Choroid plexus epithelial cell (primary cell): Measurements from ENCODE around the gene ZFYVE26.
"Not testable (repeated sequence)": the region's sequence is repeated elsewhere in the genome, so short reads cannot be mapped to it uniquely, and the experiment has no call there.

ENCODE experiments used
- DNase-seq: peaks from one replicate; pipeline ENCODE4 v3.0.0-alpha.2; 2010; ENCODE audit warnings: low read depth
- H3K4me3 ChIP-seq: 2 replicates; pipeline ENCODE4 v1.5.1; 2011; ENCODE audit warnings: low read depth, mild to moderate bottlenecking, control low read depth, low read length, moderate library complexity
- TF ChIP-seq, protein P1 (sequence below): conservative IDR thresholded peaks from 2 replicates; pipeline ENCODE4 v1.5.1; 2011; ENCODE audit warnings: low read depth, mild to moderate bottlenecking, control low read depth, inconsistent platforms, low read length, moderate library complexity

The ZFYVE26 gene

DNA sequence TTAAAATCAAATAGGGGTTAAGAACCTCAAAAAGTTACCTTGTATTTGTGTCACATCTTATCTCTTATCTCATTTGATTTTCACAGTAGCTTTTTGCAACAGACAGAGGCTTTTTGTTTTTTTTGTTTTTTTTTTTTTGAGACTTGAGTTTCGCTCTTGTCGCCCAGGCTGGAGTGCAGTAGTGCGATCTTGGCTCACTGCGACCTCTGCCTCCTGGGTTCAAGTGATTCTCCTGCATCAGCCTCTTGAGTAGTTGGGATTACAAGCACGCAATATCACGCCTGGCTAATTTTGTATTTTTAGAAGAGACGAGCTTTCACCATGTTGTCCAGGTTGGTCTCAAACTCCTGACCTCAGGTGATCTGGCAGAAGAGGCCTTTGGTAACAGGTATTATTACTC, 89.0 kb downstream of the ZFYVE26 start:
- TF ChIP-seq, protein P1, sequence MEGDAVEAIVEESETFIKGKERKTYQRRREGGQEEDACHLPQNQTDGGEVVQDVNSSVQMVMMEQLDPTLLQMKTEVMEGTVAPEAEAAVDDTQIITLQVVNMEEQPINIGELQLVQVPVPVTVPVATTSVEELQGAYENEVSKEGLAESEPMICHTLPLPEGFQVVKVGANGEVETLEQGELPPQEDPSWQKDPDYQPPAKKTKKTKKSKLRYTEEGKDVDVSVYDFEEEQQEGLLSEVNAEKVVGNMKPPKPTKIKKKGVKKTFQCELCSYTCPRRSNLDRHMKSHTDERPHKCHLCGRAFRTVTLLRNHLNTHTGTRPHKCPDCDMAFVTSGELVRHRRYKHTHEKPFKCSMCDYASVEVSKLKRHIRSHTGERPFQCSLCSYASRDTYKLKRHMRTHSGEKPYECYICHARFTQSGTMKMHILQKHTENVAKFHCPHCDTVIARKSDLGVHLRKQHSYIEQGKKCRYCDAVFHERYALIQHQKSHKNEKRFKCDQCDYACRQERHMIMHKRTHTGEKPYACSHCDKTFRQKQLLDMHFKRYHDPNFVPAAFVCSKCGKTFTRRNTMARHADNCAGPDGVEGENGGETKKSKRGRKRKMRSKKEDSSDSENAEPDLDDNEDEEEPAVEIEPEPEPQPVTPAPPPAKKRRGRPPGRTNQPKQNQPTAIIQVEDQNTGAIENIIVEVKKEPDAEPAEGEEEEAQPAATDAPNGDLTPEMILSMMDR: no peak
- H3K4me3 ChIP-seq: no peak overlapping the region
- DNase-seq: no peak

DNA sequence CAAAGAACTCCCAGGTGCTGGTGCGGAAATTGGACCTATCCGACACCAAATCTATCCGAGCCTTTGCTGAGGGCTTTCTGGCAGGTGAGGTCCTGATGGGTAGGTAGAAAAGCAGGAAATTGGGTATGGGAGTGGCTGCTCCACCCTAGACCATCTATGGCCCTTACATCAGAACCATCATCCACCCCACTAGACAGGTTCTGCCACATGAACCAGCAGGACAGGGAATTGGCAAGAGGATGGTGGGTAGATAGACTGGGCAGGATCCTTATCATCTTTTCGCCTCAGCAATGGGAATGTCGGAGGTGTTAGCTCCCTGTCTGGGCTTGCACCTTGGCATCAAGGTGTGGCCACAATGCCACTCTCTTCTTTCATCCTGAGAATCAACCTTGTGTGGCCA, 91.2 kb downstream of the ZFYVE26 start:
- no peak overlapping the region for H3K4me3 ChIP-seq
- no peak for DNase-seq
- TF ChIP-seq, protein P1: no peak

DNA sequence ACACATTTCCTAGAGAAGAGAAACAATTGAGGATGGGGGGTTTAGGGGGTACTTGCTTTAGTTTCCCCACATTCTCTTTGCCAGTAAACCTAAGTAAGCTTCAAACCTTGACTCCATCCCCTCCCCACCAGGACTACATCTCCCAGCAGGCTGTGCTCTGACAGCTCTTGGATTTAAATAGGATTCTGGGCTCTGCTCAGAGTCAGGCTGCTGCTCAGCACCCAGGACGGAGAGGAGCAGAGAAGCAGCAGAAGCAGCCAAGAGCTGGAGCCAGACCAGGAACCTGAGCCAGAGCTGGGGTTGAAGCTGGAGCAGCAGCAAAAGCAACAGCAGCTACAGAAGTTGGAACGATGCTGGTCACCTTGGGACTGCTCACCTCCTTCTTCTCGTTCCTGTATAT, 94.1 kb downstream of the ZFYVE26 start:
- peak; percentile 72 for DNase-seq
- TF ChIP-seq, protein P1: no peak
- no peak overlapping the region for H3K4me3 ChIP-seq

DNA sequence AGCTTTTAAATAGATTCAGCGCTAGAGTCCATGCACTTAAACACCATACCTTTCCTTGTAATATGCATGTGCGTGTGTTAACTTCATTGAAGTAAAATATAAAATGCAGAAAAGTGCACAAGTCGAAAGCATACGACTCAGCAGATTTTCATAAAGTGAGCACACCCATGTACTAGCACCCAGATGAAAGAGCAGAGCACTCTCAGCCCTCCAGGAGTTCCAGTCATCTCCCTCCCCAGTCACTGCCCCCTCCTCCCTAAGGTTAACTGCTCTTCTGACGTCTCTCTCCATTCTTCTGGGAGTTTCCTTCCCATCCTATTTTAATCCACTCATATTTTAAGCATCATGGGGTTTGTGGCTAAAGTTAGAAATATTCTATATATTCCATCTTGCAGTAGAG, 94.5 kb downstream of the ZFYVE26 start:
- TF ChIP-seq, protein P1: no peak
- no peak overlapping the region for H3K4me3 ChIP-seq
- DNase-seq: no peak

DNA sequence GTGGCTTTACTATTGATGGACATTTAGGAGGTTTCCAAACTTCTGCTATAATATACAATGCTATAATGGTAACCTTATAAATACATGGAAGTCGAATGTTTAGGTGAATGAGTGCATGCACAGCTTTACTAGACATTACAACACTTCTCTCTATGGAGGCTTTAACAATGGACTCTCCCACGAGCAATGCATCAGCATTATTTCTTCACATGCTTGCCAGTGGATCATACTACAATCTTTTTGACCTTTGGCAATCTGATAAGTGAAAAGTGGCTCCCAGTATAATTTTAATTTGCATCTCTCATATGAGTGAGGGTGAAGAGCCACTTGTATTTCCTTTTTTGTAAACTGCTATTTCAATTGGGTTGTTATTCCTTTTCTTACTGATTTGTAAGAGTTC, 96.5 kb downstream of the ZFYVE26 start:
- TF ChIP-seq, protein P1: no peak
- no peak overlapping the region for H3K4me3 ChIP-seq
- DNase-seq: no peak

DNA sequence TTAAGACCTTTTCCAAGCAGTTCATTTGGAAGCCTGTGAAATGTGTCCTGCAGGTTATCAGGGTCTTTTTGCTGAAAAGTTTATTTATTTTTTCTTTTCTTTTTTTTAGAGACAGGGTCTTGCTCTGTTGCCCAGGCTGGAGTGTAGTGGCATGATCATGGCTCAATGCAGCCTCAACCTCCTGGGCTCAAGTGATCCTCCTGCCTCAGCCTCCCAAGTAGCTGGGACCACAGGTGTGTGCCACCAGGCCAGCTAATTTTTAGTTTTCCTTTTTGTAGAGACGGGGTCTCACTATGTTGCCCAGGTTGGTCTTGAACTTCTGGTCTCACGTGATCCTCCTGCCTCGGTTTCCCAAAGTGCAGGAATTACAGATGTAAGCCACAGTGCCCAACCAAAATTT, 97.0 kb downstream of the ZFYVE26 start:
- H3K4me3 ChIP-seq, DNase-seq: not testable (repeated sequence)

DNA sequence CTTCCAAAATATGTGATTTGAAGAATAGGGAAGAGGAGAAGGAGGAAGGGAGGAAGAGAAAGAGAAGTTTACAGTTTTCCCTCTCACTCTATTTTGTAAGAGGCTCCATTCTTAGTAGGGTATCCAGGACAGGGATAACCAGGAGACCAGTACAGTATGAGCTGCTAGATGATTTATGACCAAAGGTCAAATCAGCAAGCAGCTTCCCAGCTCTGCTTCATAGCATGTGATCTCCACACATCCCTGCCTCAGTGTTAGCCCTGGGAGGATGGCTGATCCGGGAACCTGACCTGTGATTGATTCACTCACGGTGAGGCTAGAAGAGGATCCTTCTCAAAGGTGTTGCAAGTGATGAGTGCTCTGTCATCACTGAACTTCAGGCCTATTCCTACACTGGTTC, 98.1 kb downstream of the ZFYVE26 start:
- DNase-seq: no peak
- TF ChIP-seq, protein P1: no peak

DNA sequence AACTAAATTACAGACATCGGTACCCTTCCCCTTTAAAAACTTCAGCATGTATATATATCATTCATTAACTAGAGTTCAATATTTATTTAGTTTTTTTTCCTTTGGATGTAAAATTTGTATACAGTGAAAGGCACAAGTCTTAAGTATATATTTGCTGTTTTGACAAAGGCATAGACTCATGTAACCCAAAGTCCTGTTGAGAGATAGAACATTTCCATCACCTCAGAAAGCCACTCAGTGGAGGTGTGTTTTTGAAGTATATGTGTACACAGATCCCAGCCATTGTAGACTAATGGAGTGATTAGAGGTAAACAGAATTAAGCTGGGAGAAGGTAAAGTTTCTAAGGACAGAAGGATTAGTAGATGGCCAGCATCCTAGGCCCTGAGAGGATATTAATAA, 99.3 kb downstream of the ZFYVE26 start:
- DNase-seq: no peak
- no peak overlapping the region for H3K4me3 ChIP-seq
- TF ChIP-seq, protein P1: no peak

More for the DNA sequence above, 98.1 kb downstream of the ZFYVE26 start:
- no peak overlapping the region for H3K4me3 ChIP-seq
